HG03469 (cell line): Measurements from ENCODE around the gene MAML2.

Source experiments
- ATAC-seq: cut with Tn5 transposase; IDR thresholded peaks from one replicate; pipeline ENCODE4 v1.9.1; 2021; ENCODE audit warnings: mild to moderate bottlenecking, moderate library complexity, moderate number of reproducible peaks; ENCODE audit not compliant: unreplicated experiment

MAML2 gene

GRCh38 chr11:96342961-96343711, at the start of gene MAML2:
Gene MAML2, minus strand, starts transcription at chr11:96343195. Its CDS starts 1,300 bp downstream, at chr11:96341895.
- ATAC-seq = peak; percentile 71

- no peak for ATAC-seq
These were observed 48.8 kb upstream of the MAML2 start for GRCh38 chr11:96391698-96392307.

GRCh38 chr11:96390488-96390792, 47.4 kb upstream of the MAML2 start:
- ATAC-seq = no peak

GRCh38 chr11:96389720-96390487, 46.9 kb upstream of the MAML2 start, which contains the start of the genes CCDC82 and JRKL:
Gene CCDC82, minus strand, starts transcription at chr11:96389912. Its CDS starts 5,165 bp downstream, at chr11:96384747.
Gene JRKL, plus strand, starts transcription at chr11:96390013. Its CDS starts 637 bp downstream, at chr11:96390650.
- ATAC-seq = peak; percentile 77

GRCh38 chr11:96388891-96389719, 46.1 kb upstream of the MAML2 start:
- ATAC-seq = peak; percentile 29

GRCh38 chr11:96385187-96385586, 42.2 kb upstream of the MAML2 start:
- no peak for ATAC-seq

- ATAC-seq = no peak
These were observed 41.2 kb upstream of the MAML2 start for GRCh38 chr11:96384156-96384555.

- ATAC-seq = no peak
These were observed 33.8 kb upstream of the MAML2 start for GRCh38 chr11:96376796-96377195.

GRCh38 chr11:96373826-96374225, 30.8 kb upstream of the MAML2 start:
- no peak for ATAC-seq

- ATAC-seq = no peak
These were observed 24.3 kb upstream of the MAML2 start for GRCh38 chr11:96367342-96367741.

- ATAC-seq = no peak
These were observed 23.0 kb upstream of the MAML2 start for GRCh38 chr11:96366024-96366423.

- no peak for ATAC-seq
These were observed 22.5 kb upstream of the MAML2 start for GRCh38 chr11:96365493-96365892.

GRCh38 chr11:96361778-96362177, 18.8 kb upstream of the MAML2 start:
- no peak for ATAC-seq

GRCh38 chr11:96358321-96358720, 15.3 kb upstream of the MAML2 start:
- no peak for ATAC-seq

- no peak for ATAC-seq
These were observed 14.8 kb upstream of the MAML2 start for GRCh38 chr11:96357794-96358193.

- ATAC-seq = no peak
These were observed 13.9 kb upstream of the MAML2 start for GRCh38 chr11:96356848-96357247.

GRCh38 chr11:96342014-96342960, 708 bp downstream of the MAML2 start:
- no peak for ATAC-seq

- peak; percentile 25 for ATAC-seq
These were observed 1.6 kb downstream of the MAML2 start for GRCh38 chr11:96341211-96342013.

GRCh38 chr11:96340555-96340885, 2.5 kb downstream of the MAML2 start:
- no peak for ATAC-seq
